ENCODE results near the gene FCHSD2.

- TF ChIP-seq, protein P1, sequence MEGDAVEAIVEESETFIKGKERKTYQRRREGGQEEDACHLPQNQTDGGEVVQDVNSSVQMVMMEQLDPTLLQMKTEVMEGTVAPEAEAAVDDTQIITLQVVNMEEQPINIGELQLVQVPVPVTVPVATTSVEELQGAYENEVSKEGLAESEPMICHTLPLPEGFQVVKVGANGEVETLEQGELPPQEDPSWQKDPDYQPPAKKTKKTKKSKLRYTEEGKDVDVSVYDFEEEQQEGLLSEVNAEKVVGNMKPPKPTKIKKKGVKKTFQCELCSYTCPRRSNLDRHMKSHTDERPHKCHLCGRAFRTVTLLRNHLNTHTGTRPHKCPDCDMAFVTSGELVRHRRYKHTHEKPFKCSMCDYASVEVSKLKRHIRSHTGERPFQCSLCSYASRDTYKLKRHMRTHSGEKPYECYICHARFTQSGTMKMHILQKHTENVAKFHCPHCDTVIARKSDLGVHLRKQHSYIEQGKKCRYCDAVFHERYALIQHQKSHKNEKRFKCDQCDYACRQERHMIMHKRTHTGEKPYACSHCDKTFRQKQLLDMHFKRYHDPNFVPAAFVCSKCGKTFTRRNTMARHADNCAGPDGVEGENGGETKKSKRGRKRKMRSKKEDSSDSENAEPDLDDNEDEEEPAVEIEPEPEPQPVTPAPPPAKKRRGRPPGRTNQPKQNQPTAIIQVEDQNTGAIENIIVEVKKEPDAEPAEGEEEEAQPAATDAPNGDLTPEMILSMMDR (conservative IDR thresholded peaks at IDR 0.05 in 1 of 2, IDR thresholded peaks at IDR 0.05 in 1 of 2; ENCODE audit: low read depth in 1 of 2, low read length in 2 of 2), result no peak
- no peak for TF ChIP-seq EZH2 (IDR thresholded peaks at IDR 0.05; ENCODE audit: low read length, missing control alignments)
These were observed 282.1 kb downstream of the FCHSD2 start for GRCh38 chr11:72860010-72860409.
